ENCODE data around the gene PLXNB2.

DNA sequence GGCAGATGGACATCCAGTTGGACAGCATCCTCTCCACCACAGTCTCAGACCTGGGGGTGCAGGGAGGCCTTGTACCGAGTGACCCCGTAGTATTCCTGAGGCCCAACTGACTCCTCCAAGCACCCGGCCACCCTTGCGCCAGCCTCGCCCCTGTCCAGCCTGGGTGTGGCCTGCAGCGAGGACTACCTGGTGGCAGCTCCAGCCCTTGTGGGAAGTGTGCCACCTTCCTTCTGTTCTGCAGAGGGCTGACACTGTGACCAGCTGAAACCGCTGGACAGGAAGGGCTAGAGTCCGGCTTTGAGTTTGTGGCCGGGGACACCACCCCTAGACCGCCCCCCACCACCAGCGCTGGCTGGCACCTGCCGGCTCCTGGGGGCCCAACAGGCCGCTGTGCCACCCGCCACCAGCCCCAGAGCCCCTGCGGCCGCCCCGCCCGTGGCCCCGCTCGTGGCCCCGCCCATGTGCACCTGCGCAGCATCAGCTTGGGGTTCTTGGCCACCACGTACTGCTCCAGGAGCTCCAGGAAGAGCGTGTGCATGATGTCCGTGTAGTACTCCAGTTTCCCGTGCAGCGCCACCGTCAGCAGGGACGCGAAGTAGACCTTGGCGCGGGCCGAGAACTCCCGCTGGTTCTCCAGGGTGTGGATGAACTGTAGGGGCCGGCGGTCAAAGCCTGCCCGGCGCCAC, 27.3 kb downstream of the PLXNB2 start:
- TF ChIP-seq, protein P1, sequence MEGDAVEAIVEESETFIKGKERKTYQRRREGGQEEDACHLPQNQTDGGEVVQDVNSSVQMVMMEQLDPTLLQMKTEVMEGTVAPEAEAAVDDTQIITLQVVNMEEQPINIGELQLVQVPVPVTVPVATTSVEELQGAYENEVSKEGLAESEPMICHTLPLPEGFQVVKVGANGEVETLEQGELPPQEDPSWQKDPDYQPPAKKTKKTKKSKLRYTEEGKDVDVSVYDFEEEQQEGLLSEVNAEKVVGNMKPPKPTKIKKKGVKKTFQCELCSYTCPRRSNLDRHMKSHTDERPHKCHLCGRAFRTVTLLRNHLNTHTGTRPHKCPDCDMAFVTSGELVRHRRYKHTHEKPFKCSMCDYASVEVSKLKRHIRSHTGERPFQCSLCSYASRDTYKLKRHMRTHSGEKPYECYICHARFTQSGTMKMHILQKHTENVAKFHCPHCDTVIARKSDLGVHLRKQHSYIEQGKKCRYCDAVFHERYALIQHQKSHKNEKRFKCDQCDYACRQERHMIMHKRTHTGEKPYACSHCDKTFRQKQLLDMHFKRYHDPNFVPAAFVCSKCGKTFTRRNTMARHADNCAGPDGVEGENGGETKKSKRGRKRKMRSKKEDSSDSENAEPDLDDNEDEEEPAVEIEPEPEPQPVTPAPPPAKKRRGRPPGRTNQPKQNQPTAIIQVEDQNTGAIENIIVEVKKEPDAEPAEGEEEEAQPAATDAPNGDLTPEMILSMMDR (IDR thresholded peaks at IDR 0.05; ENCODE audit: low read depth, low read length, poor library complexity, severe bottlenecking), result no peak
- TF ChIP-seq EZH2phosphoT487 (IDR thresholded peaks at IDR 0.05; ENCODE audit: borderline replicate concordance, low read length), result no peak
